H1 (cell line): Measurements from ENCODE around the gene KLK8. TPM values are rescaled to one million over a fixed set of nuclear protein-coding genes. Genes with fewer than 3 reads are reported as not detected.

Experiments
- CTCF ChIA-PET: fragments of 300-600 bp; sonication (Branson Sonifier 250); formaldehyde crosslinking; loops from one replicate; lab custom pipeline; 2021; ENCODE audit not compliant: partially characterized antibody; lab: Charles Lee
- POLR2A ChIA-PET: fragments of 300-600 bp; sonication (Branson Sonifier 250); formaldehyde crosslinking; loops from one replicate; lab custom pipeline; 2021; ENCODE audit warnings: inconsistent platforms; ENCODE audit not compliant: partially characterized antibody; lab: Charles Lee
- DNase-seq, 2 experiments: peaks; one replicate each; pipeline versions ENCODE4 v3.0.0 to v3.0.0-alpha.2; 2010 to 2022; ENCODE audit warnings: low spot score in 2 of 2, low read depth in 1 of 2, mixed read lengths in 1 of 2
- FAIRE-seq: peaks from 2 replicates; lab custom pipeline; 2011; peaks lifted over from hg19 to GRCh38; lab: Jason Lieb, UNC
- H2AFZ ChIP-seq: 2 replicates; pipeline ENCODE4 v1.8.1; 2012; ENCODE audit warnings: low read length, inconsistent platforms
- H2AK5ac ChIP-seq: 2 replicates; pipeline ENCODE4 v1.6.1; 2013; ENCODE audit warnings: low read depth, low read length
- H2BK120ac ChIP-seq: replicated peaks from 2 replicates; pipeline ENCODE3; 2013; ENCODE audit warnings: low read depth, low read length, inconsistent platforms
- H2BK12ac ChIP-seq: 2 replicates; pipeline ENCODE4 v1.6.1; 2013; ENCODE audit warnings: low read depth, low read length
- H2BK15ac ChIP-seq: 2 replicates; pipeline ENCODE4 v1.6.1; 2013; ENCODE audit warnings: low read length
- H2BK20ac ChIP-seq: 2 replicates; pipeline ENCODE4 v1.6.1; 2013; ENCODE audit warnings: low read length
- H2BK5ac ChIP-seq: 2 replicates; pipeline ENCODE4 v1.6.1; 2013; ENCODE audit warnings: low read depth, low read length
- H3K14ac ChIP-seq: 2 replicates; pipeline ENCODE4 v1.6.1; 2013; ENCODE audit warnings: inconsistent platforms; ENCODE audit not compliant: insufficient read length
- H3K18ac ChIP-seq: 2 replicates; pipeline ENCODE4 v1.6.1; 2013; ENCODE audit warnings: low read length; ENCODE audit errors: extremely low read depth
- H3K23ac ChIP-seq: 2 replicates; pipeline ENCODE4 v1.6.1; 2013; ENCODE audit warnings: inconsistent platforms; ENCODE audit not compliant: insufficient read length
- H3K23me2 ChIP-seq: 2 replicates; pipeline ENCODE4 v1.6.1; 2013; ENCODE audit warnings: low read depth, low read length
- H3K27ac ChIP-seq: 2 replicates; pipeline ENCODE4 v1.6.1; 2011; ENCODE audit warnings: low read depth, low read length, inconsistent platforms
- H3K27me3 ChIP-seq, 4 experiments: replicated peaks in 1 of 4; 1 replicate in 1 of 4; 2 replicates in 3 of 4; pipeline versions ENCODE4 v1.6.1 to v1.8.1; 2011 to 2013; ENCODE audit warnings: low read length in 3 of 4, mild to moderate bottlenecking in 3 of 4, inconsistent platforms in 2 of 4, mixed read lengths in 2 of 4, moderate library complexity in 1 of 4; ENCODE audit not compliant: control insufficient read depth in 3 of 4, insufficient read depth in 3 of 4; ENCODE audit errors: extremely low read depth in 1 of 4
- H3K36me3 ChIP-seq, 4 experiments: 2 replicates each; pipeline versions ENCODE4 v1.6.1 to v1.8.1; 2011 to 2013; ENCODE audit warnings: mild to moderate bottlenecking in 4 of 4, low read length in 3 of 4, moderate library complexity in 2 of 4, control low read depth in 1 of 4, inconsistent platforms in 1 of 4; ENCODE audit not compliant: insufficient read depth in 4 of 4, control insufficient read depth in 2 of 4
- H3K4ac ChIP-seq: replicated peaks from 2 replicates; pipeline ENCODE3; 2013; ENCODE audit warnings: low read length, low read depth, mixed read lengths, inconsistent platforms; ENCODE audit not compliant: insufficient read length
- H3K4me1 ChIP-seq, 4 experiments: replicated peaks in 1 of 4; 1 replicate in 1 of 4; 2 replicates in 3 of 4; pipeline versions ENCODE4 v1.6.1 to v1.8.1; 2011 to 2013; ENCODE audit warnings: low read length in 3 of 4, inconsistent platforms in 2 of 4, mixed read lengths in 1 of 4; ENCODE audit not compliant: insufficient read depth in 4 of 4, control insufficient read depth in 3 of 4
- H3K4me2 ChIP-seq, 2 experiments: 2 replicates each; pipeline versions ENCODE4 v1.6.1 to v1.8.1; 2011 to 2013; ENCODE audit warnings: low read depth in 2 of 2, low read length in 2 of 2, control low read depth in 1 of 2, inconsistent platforms in 1 of 2, mild to moderate bottlenecking in 1 of 2; ENCODE audit not compliant: insufficient read depth in 1 of 2
- H3K4me3 ChIP-seq, 4 experiments: fragments of 200-600, 300-600 bp in 1 of 4; sonication (generic), shearing (Covaris generic), sonication (Bioruptor Twin) in 1 of 4; 2 replicates each; pipeline versions ENCODE4 v1.5.1 to v1.8.1; 2011 to 2016; ENCODE audit warnings: low read length in 4 of 4, low read depth in 3 of 4, control low read depth in 2 of 4, inconsistent platforms in 2 of 4, mild to moderate bottlenecking in 2 of 4, mixed read lengths in 1 of 4, moderate library complexity in 1 of 4; ENCODE audit not compliant: insufficient read depth in 2 of 4; ENCODE audit errors: extremely low read depth in 1 of 4
- H3K56ac ChIP-seq: replicated peaks from 2 replicates; pipeline ENCODE3; 2013; ENCODE audit warnings: low read depth, mild to moderate bottlenecking, mixed read lengths, low read length, inconsistent platforms; ENCODE audit not compliant: insufficient read length
- H3K79me1 ChIP-seq: 2 replicates; pipeline ENCODE4 v1.6.1; 2013; ENCODE audit warnings: low read depth, low read length, control low read depth
- H3K79me2 ChIP-seq, 2 experiments: 2 replicates each; pipeline versions ENCODE4 v1.6.1 to v1.8.1; 2012 to 2013; ENCODE audit warnings: low read length in 2 of 2, mild to moderate bottlenecking in 2 of 2, inconsistent platforms in 1 of 2; ENCODE audit not compliant: insufficient read depth in 2 of 2, control insufficient read depth in 1 of 2
- H3K9ac ChIP-seq, 4 experiments: replicated peaks in 1 of 4; 1 replicate in 1 of 4; 2 replicates in 3 of 4; pipeline versions ENCODE4 v1.6.1 to v1.8.1; 2011 to 2013; ENCODE audit warnings: low read depth in 3 of 4, low read length in 3 of 4, control low read depth in 2 of 4, mild to moderate bottlenecking in 2 of 4, moderate library complexity in 2 of 4, inconsistent platforms in 1 of 4; ENCODE audit errors: extremely low read depth in 1 of 4
- H3K9me3 ChIP-seq, 2 experiments: 2 replicates each; pipeline versions ENCODE4 v1.6.1 to v1.8.1; 2012 to 2013; ENCODE audit warnings: mild to moderate bottlenecking in 2 of 2, moderate library complexity in 2 of 2, control low read depth in 1 of 2, inconsistent platforms in 1 of 2, low read depth in 1 of 2, low read length in 1 of 2, mixed read lengths in 1 of 2; ENCODE audit not compliant: insufficient read depth in 2 of 2
- H4K20me1 ChIP-seq, 2 experiments: replicated peaks in 1 of 2; 2 replicates each; pipeline versions ENCODE3 to v1.8.1; 2011 to 2013; ENCODE audit warnings: inconsistent platforms in 2 of 2, low read length in 2 of 2, mild to moderate bottlenecking in 1 of 2; ENCODE audit not compliant: insufficient read depth in 2 of 2, control insufficient read depth in 1 of 2
- H4K5ac ChIP-seq: 2 replicates; pipeline ENCODE4 v1.6.1; 2013; ENCODE audit warnings: low read length, low read depth, mixed read lengths, inconsistent platforms; ENCODE audit not compliant: insufficient read length
- H4K8ac ChIP-seq: 2 replicates; pipeline ENCODE4 v1.8.0; 2013; ENCODE audit warnings: mild to moderate bottlenecking, moderate library complexity, low read length, inconsistent platforms; ENCODE audit not compliant: insufficient read depth; ENCODE audit errors: extremely low read depth
- H4K91ac ChIP-seq: replicated peaks from 2 replicates; pipeline ENCODE3; 2013; ENCODE audit warnings: low read length, mixed read lengths, inconsistent platforms; ENCODE audit not compliant: insufficient read length
- GTF2F1 ChIP-seq: IDR thresholded peaks from 2 replicates; pipeline ENCODE4 v1.6.1; 2012; ENCODE audit warnings: low read depth, low read length, improper control_type of control experiment, borderline replicate concordance
- NRF1 ChIP-seq: IDR thresholded peaks from 2 replicates; pipeline ENCODE4 v1.6.1; 2011; ENCODE audit warnings: mild to moderate bottlenecking, low read depth, low read length, improper control_type of control experiment
- SAP30 ChIP-seq: fragments of 300-600 bp; sonication (generic); IDR thresholded peaks from 2 replicates; pipeline ENCODE4 v1.7.1; 2012; ENCODE audit warnings: low read length, moderate library complexity, mild to moderate bottlenecking, inconsistent platforms; ENCODE audit not compliant: insufficient read depth, insufficient replicate concordance
- SP1 ChIP-seq: IDR thresholded peaks from 2 replicates; pipeline ENCODE4 v1.6.1; 2011; ENCODE audit warnings: low read depth, low read length
- WGBS, 2 experiments: shearing (Covaris generic) in 1 of 2; methylation state at CpG; one replicate each; pipeline versions ENCODE4 v1.1.6 to v1.1.7; 2013 to 2015; ENCODE audit warnings: low lambda C conversion rate in 2 of 2, mixed read lengths in 2 of 2, inconsistent platforms in 1 of 2, low coverage in 1 of 2, missing lambda C conversion rate in 1 of 2; ENCODE audit not compliant: insufficient replicate concordance in 2 of 2, insufficient coverage in 1 of 2, insufficient read length in 1 of 2; ENCODE audit errors: extremely low coverage in 1 of 2, missing lambda C conversion rate in 1 of 2; 5-methylcytosine and 5-hydroxymethylcytosine counted together
- polyA plus RNA-seq, 7 experiments: library from polyadenylated mRNA; depleted of rRNA in 3 of 7; stranded (reverse) in 5 of 7; unstranded in 2 of 7; fragments of >200 nt in 5 of 7; fragments of 200-250 nt in 2 of 7; gene quantifications; 1 replicate in 5 of 7; 2 replicates in 1 of 7; 4 replicates in 1 of 7; pipeline versions ENCODE4 v1.2.1 to v1.2.3, GENCODE V29; 2011 to 2013; ENCODE audit warnings: missing spikeins in 2 of 7, mixed read lengths in 2 of 7
- total RNA-seq: library from RNA; stranded (reverse); fragmentation: NEBNext Ultra II Directional; extraction: Animal tissue kit (Norgen Biotek cat#: 25700); gene quantifications from 2 replicates; pipeline ENCODE4 v1.2.1, GENCODE V29; 2021

KLK8 gene
- total and polyA plus RNA-seq, 2 of the 8 experiments (the other 6 are each of a cell fraction or from before 2014, with no cell fraction given), result 2.9 to 3.6 TPM

DNA sequence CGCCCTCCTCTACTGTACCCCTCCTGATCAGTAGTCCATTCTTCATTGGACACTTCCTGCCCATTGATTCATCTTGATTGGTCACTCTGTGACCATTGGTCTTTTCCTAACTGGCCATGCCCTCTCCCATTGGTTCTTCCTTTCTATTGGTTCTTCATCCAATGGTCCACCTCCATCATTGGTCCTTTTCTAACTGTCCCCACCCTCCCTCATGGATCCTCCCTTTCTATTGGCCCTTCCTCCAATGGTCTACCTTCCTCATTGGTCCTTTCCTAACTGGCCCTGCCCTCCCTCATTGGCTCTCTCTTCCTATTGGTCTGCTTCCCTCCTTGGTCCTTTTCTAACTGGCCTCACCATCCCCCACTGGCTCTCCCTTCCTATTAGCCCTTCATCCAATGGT, 39.2 kb downstream of the KLK8 start:
- H3K4me1 ChIP-seq, result no peaks in the 10 kb centered on the region
- 88% methylated on average over 1 of the region's 1 CpG; no CpG with 5 or more reads in 1 of the 2 experiments for WGBS, 2 experiments
- DNase-seq (no peak), FAIRE-seq (no peak)
- no peak overlapping the region for H4K91ac ChIP-seq
- no peak overlapping the region for H3K27ac ChIP-seq
- H4K8ac ChIP-seq, result no peak overlapping the region
- H3K23me2 ChIP-seq, result no peaks in the 10 kb centered on the region; the same call in 1 of the 2 replicates
- no peak overlapping the region for H3K9ac ChIP-seq
- H3K4me3 ChIP-seq, result no peak overlapping the region
- ChIA-PET POLR2A (no interaction called here), CTCF (interaction anchor here (0.5 kb wide), 1 partner anchor 12 kb away, joined by 3 read pairs; no protein-coding TSS in a partner anchor)
- no peaks in the 10 kb centered on the region for H3K79me2 ChIP-seq
- no peaks in the 10 kb centered on the region; a peak in 1 of 7 replicates for H3K27me3 ChIP-seq
- no peak overlapping the region for H2AFZ ChIP-seq
- H3K9me3 ChIP-seq, result no peaks in the 10 kb centered on the region; a peak in 1 of 4 replicates
- H3K4me2 ChIP-seq, result no peak overlapping the region
- H3K56ac ChIP-seq, result no peak overlapping the region
- H4K20me1 ChIP-seq, result no peaks in the 10 kb centered on the region
- no peaks in the 10 kb centered on the region for H3K79me1 ChIP-seq
- H2BK5ac ChIP-seq, result no peak overlapping the region
- H2AK5ac ChIP-seq, result 0 out of 2 replicates have a peak overlapping the region, but pooled peaks have one; percentile 15
- no peaks in the 10 kb centered on the region for H3K36me3 ChIP-seq
- no peak overlapping the region for H2BK15ac ChIP-seq
- no peak overlapping the region for H3K18ac ChIP-seq
- no peak overlapping the region for H2BK12ac ChIP-seq
- no peak overlapping the region for H2BK20ac ChIP-seq
- no peak overlapping the region for H3K14ac ChIP-seq
- H4K5ac ChIP-seq, result no peak overlapping the region
- TF ChIP-seq GTF2F1, result no peak
- no peak for TF ChIP-seq SAP30
- TF ChIP-seq SP1, result 0 out of 2 replicates have a peak, but pooled peaks have one; percentile 41
- TF ChIP-seq NRF1, result no peak
- no peak overlapping the region for H3K23ac ChIP-seq
- no peak overlapping the region for H2BK120ac ChIP-seq
- no peak overlapping the region for H3K4ac ChIP-seq
